HL-60 (cell line): Measurements from ENCODE around the gene YIF1B.

ENCODE experiments used
- POLR2AphosphoS5 ChIP-seq: IDR thresholded peaks from 2 replicates; pipeline ENCODE4 v1.6.1; 2012; ENCODE audit warnings: low read depth
- SPI1 ChIP-seq: IDR thresholded peaks from 2 replicates; pipeline ENCODE4 v1.6.1; 2012; ENCODE audit warnings: low read depth, mild to moderate bottlenecking, borderline replicate concordance
- TF ChIP-seq, protein P1 (sequence below): IDR thresholded peaks from one replicate; pipeline ENCODE4 v1.5.1; 2011; ENCODE audit warnings: low read length, control low read depth, inconsistent platforms; ENCODE audit not compliant: insufficient read depth
- TF ChIP-seq, protein P2 (sequence below): IDR thresholded peaks from 2 replicates; pipeline ENCODE4 v1.6.1; 2012; ENCODE audit warnings: low read depth; ENCODE audit not compliant: insufficient replicate concordance

DNA sequence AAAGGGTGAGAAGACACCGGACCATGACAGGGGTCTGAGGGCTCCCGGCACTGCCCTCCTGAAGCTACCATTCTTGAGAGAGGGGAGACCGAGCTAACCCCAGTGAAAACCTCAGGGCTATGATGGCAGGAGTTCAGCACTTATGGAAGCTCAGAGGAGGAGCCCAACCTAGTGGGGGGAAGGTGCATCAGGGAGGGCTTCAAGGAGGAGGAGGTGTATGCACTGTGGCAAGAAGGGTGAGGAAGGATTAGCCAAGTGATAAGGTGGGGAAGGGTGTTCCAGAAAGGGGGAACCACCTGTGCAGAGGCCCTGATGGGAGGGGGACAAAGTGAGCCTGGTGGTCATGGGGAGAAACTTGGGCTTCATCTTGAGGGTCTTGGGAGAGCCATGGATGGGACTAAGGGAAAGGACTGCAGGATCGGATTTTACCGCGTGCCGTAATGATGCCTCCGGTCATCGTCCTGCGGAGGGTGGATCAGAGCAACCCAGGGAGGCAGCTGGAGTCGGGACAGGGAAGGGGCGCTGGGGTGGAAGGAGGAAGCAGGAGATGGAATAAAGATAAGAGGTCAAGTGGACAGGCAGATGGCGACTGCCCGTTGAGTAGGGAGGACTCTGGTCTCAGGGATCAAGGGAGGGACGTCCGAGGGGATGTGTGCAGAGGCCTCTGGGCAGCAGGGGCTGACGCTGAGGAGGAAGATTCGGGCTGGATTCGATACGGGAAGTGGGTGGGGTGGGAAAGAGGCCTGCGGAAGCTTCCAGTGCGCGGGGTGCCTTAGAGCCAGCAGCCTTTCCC is 45.3 kb upstream of the YIF1B start:
- TF ChIP-seq, protein P1, sequence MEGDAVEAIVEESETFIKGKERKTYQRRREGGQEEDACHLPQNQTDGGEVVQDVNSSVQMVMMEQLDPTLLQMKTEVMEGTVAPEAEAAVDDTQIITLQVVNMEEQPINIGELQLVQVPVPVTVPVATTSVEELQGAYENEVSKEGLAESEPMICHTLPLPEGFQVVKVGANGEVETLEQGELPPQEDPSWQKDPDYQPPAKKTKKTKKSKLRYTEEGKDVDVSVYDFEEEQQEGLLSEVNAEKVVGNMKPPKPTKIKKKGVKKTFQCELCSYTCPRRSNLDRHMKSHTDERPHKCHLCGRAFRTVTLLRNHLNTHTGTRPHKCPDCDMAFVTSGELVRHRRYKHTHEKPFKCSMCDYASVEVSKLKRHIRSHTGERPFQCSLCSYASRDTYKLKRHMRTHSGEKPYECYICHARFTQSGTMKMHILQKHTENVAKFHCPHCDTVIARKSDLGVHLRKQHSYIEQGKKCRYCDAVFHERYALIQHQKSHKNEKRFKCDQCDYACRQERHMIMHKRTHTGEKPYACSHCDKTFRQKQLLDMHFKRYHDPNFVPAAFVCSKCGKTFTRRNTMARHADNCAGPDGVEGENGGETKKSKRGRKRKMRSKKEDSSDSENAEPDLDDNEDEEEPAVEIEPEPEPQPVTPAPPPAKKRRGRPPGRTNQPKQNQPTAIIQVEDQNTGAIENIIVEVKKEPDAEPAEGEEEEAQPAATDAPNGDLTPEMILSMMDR, result no peak
- TF ChIP-seq, protein P2, sequence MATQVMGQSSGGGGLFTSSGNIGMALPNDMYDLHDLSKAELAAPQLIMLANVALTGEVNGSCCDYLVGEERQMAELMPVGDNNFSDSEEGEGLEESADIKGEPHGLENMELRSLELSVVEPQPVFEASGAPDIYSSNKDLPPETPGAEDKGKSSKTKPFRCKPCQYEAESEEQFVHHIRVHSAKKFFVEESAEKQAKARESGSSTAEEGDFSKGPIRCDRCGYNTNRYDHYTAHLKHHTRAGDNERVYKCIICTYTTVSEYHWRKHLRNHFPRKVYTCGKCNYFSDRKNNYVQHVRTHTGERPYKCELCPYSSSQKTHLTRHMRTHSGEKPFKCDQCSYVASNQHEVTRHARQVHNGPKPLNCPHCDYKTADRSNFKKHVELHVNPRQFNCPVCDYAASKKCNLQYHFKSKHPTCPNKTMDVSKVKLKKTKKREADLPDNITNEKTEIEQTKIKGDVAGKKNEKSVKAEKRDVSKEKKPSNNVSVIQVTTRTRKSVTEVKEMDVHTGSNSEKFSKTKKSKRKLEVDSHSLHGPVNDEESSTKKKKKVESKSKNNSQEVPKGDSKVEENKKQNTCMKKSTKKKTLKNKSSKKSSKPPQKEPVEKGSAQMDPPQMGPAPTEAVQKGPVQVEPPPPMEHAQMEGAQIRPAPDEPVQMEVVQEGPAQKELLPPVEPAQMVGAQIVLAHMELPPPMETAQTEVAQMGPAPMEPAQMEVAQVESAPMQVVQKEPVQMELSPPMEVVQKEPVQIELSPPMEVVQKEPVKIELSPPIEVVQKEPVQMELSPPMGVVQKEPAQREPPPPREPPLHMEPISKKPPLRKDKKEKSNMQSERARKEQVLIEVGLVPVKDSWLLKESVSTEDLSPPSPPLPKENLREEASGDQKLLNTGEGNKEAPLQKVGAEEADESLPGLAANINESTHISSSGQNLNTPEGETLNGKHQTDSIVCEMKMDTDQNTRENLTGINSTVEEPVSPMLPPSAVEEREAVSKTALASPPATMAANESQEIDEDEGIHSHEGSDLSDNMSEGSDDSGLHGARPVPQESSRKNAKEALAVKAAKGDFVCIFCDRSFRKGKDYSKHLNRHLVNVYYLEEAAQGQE, result no peak
- TF ChIP-seq POLR2AphosphoS5 (no peak), SPI1 (no peak)
